GM18517 (cell line): ENCODE measurements around the gene HSPG2.

Experiments
- ATAC-seq: cut with Tn5 transposase; IDR thresholded peaks from one replicate; pipeline ENCODE4 v1.9.1; 2021; ENCODE audit warnings: mild to moderate bottlenecking, moderate library complexity; ENCODE audit not compliant: unreplicated experiment

Gene HSPG2

GRCh38 chr1:21774835-21775549, 162.1 kb downstream of the HSPG2 start:
- ATAC-seq, result no peak

GRCh38 chr1:21773585-21773984, 163.5 kb downstream of the HSPG2 start:
- ATAC-seq, result no peak
